ENCODE measurements around the gene MMUT.
"Not testable (repeated sequence)": the region's sequence is repeated elsewhere in the genome, so short reads cannot be mapped to it uniquely, and the experiment has no call there.

MMUT gene

GRCh38 chr6:49430187-49430586 lies 32.9 kb downstream of the MMUT start:
- in situ Hi-C loops (cut with MboI; ENCODE audit: low sequenced_read_pairs) = no loop called here

GRCh38 chr6:49423817-49424216 lies 39.2 kb downstream of the MMUT start:
- in situ Hi-C loops (cut with MboI; ENCODE audit: low sequenced_read_pairs) = no loop called here

- in situ Hi-C loops (cut with MboI; ENCODE audit: low sequenced_read_pairs) = no loop called here
Measured at GRCh38 chr6:49416195-49416594, 46.9 kb downstream of the MMUT start.

- in situ Hi-C loops (cut with MboI; ENCODE audit: low sequenced_read_pairs) = no loop called here
Measured at GRCh38 chr6:49415358-49415757, 47.7 kb downstream of the MMUT start.

GRCh38 chr6:49410564-49410963 lies 52.5 kb downstream of the MMUT start:
- in situ Hi-C loops (cut with MboI; ENCODE audit: low sequenced_read_pairs) = no loop called here

GRCh38 chr6:49409951-49410542 lies 53.0 kb downstream of the MMUT start:
- in situ Hi-C loops (cut with MboI; ENCODE audit: low sequenced_read_pairs) = no loop called here

- in situ Hi-C loops (cut with MboI; ENCODE audit: low sequenced_read_pairs) = no loop called here
Measured at GRCh38 chr6:49406250-49406970, 56.6 kb downstream of the MMUT start.

- in situ Hi-C loops (cut with MboI; ENCODE audit: low sequenced_read_pairs) = no loop called here
Measured at GRCh38 chr6:49401063-49401462, 62.0 kb downstream of the MMUT start.

- in situ Hi-C loops (cut with MboI; ENCODE audit: low sequenced_read_pairs) = not testable (repeated sequence)
Measured at GRCh38 chr6:49386667-49387508, 76.2 kb downstream of the MMUT start.

- in situ Hi-C loops (cut with MboI; ENCODE audit: low sequenced_read_pairs) = no loop called here
Measured at GRCh38 chr6:49384904-49385303, 78.1 kb downstream of the MMUT start.
